ENCODE data around the gene PDILT. TPM values are rescaled to one million over a fixed set of nuclear protein-coding genes. Genes with fewer than 3 reads are reported as not detected.

Gene PDILT
- total RNA-seq, 1 donor from 2014 or later, result not detected

GRCh38 chr16:20401066-20401465, 3.5 kb downstream of the PDILT start:
- no peaks in the 10 kb centered on the region for H3K27me3 Mint-ChIP-seq (ENCODE audit: low read depth)
- no peak for TF ChIP-seq CTCF (IDR thresholded peaks at IDR 0.05; ENCODE audit: unreplicated experiment)
- no peaks in the 10 kb centered on the region for H3K9me3 Mint-ChIP-seq
- no peaks in the 10 kb centered on the region for H3K36me3 Mint-ChIP-seq
- H3K4me3 Mint-ChIP-seq, result no peak overlapping the region
- no peak for DNase-seq (ENCODE audit: low spot score in 2 of 2, unreplicated experiment in 2 of 2)
- H3K27ac Mint-ChIP-seq, result no peak overlapping the region
- H3K4me1 Mint-ChIP-seq, result no peaks in the 10 kb centered on the region

- H3K4me3 Mint-ChIP-seq, result no peak overlapping the region
- TF ChIP-seq CTCF (IDR thresholded peaks at IDR 0.05; ENCODE audit: unreplicated experiment), result no peak
- no peak for DNase-seq (ENCODE audit: low spot score in 2 of 2, unreplicated experiment in 2 of 2)
- H3K9me3 Mint-ChIP-seq, result no peaks in the 10 kb centered on the region
- H3K27ac Mint-ChIP-seq, result no peak overlapping the region
- no peaks in the 10 kb centered on the region for H3K4me1 Mint-ChIP-seq
- no peaks in the 10 kb centered on the region for H3K36me3 Mint-ChIP-seq
- H3K27me3 Mint-ChIP-seq (ENCODE audit: low read depth), result no peaks in the 10 kb centered on the region
Measured at GRCh38 chr16:20399185-20399584, 5.4 kb downstream of the PDILT start.

GRCh38 chr16:20398603-20399002, 5.9 kb downstream of the PDILT start:
- Mint-ChIP-seq H3K27me3 (ENCODE audit: low read depth) (no peaks in the 10 kb centered on the region), H3K36me3 (no peaks in the 10 kb centered on the region), H3K27ac (no peak overlapping the region), H3K4me3 (no peak overlapping the region), H3K9me3 (no peaks in the 10 kb centered on the region), H3K4me1 (no peaks in the 10 kb centered on the region)
- no peak for DNase-seq (ENCODE audit: low spot score in 2 of 2, unreplicated experiment in 2 of 2)
- TF ChIP-seq CTCF (IDR thresholded peaks at IDR 0.05; ENCODE audit: unreplicated experiment), result no peak

DNA sequence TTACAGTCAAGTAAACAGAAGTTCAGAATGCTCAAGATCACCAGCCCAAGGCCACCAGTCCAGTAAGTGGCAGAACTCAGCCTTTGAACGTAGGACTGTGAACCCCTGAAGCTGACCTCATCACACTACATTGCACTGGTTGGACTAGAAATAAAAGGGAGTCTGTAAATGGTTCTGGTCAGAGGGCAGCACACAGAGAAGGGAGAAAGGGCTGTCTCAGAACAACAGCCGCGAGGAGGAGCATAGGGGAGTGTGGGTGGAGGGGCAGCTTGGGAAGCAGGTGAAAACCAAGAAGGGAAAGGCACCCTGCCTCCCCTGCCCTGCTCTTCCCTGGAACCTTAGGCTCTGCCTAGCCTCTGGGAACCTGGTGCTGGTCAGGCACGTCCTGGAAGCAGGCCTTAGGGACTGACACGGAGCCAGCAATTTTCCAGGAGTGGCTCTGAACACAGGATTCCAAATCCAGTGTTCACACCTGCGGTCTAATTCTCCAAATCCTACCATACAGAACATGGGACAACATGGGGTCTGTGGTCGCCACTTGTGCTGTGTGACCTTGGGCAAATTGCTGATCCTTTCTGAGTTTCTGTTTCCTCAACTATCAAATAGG, 7.0 kb downstream of the PDILT start:
- Mint-ChIP-seq H3K36me3 (no peaks in the 10 kb centered on the region), H3K27me3 (ENCODE audit: low read depth) (no peaks in the 10 kb centered on the region), H3K4me3 (no peak overlapping the region), H3K27ac (no peak overlapping the region), H3K4me1 (no peaks in the 10 kb centered on the region), H3K9me3 (no peaks in the 10 kb centered on the region)
- no peak for DNase-seq (ENCODE audit: low spot score in 2 of 2, unreplicated experiment in 2 of 2)
- TF ChIP-seq CTCF (IDR thresholded peaks at IDR 0.05; ENCODE audit: unreplicated experiment), result no peak

DNA sequence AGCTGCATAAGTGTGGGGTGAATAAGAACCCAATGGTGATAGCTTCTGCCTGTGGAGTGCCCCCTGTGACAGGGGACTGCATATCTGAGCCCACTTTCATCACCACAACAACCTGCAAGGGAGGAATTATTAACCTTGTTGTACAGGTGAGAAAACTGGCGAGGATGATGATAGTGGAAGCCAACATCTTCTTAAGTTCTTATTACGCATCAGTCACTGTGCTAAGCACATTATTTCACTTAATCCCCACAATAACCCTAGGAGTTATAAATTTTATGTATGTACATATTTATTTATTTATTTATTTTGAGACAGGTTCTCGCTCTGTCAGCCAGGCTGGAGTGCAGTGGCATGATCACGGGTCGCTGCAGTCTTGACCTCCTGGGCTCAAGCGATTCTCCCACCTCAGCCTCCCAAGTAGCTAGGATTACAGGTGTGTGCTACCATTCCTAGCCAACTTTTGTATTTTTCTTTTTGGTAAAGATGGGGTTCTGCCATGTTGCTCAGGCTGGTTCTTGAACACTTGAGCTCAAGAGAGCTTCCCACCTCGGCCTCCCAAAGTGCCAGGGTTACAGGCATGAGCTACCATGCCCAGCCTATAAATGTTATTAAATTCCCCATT, 7.6 kb downstream of the PDILT start:
- H3K9me3 Mint-ChIP-seq, result no peaks in the 10 kb centered on the region
- TF ChIP-seq CTCF (IDR thresholded peaks at IDR 0.05; ENCODE audit: unreplicated experiment), result no peak
- no peaks in the 10 kb centered on the region for H3K36me3 Mint-ChIP-seq
- H3K27me3 Mint-ChIP-seq (ENCODE audit: low read depth), result no peaks in the 10 kb centered on the region
- DNase-seq (ENCODE audit: low spot score in 2 of 2, unreplicated experiment in 2 of 2), result no peak
- H3K27ac Mint-ChIP-seq, result no peak overlapping the region
- H3K4me1 Mint-ChIP-seq, result no peaks in the 10 kb centered on the region
- no peak overlapping the region for H3K4me3 Mint-ChIP-seq

All from mesothelial cell of epicardium (in vitro differentiated cells).